HUDEP-2 (cell line): Measurements from ENCODE around the gene CPLX1.
"Not testable (repeated sequence)": the region's sequence is repeated elsewhere in the genome, so short reads cannot be mapped to it uniquely, and the experiment has no call there.

Experiments
- DNase-seq, 76 experiments: peaks; one replicate each; lab custom pipeline; 2025; ENCODE audit not compliant: unreplicated experiment in 76 of 76; lab: John Stamatoyannopoulos, UW

CPLX1 gene

DNA sequence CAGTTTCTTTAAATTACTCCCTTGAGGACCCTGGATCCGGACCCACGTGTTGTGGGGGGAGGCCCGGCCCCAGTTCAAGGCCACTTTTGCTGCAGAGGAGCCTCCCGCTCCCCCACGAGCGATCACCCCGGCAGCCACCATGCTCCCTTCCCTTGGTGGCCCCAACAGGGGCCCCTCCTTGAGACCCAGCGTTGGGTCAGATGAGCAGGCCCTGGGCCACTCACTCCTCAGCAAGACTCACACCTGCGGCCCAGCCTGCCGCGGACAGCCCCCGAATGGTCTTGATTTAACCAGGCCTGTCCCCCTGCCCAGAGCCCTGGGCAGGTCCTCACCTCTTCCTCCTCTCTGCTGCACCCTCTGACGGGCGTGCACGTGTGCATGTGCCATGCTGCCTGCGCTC, 4.3 kb downstream of the CPLX1 start:
- DNase-seq: no peak

GRCh38 chr4:821181-821591, 4.7 kb downstream of the CPLX1 start:
- DNase-seq: no peak

GRCh38 chr4:820230-821172, 5.4 kb downstream of the CPLX1 start:
- no peak for DNase-seq

- DNase-seq: no peak
Observed at GRCh38 chr4:819401-820229, 6.3 kb downstream of the CPLX1 start.

- no peak for DNase-seq
Observed at GRCh38 chr4:818106-818921, 7.6 kb downstream of the CPLX1 start.

- DNase-seq: no peak
Observed at GRCh38 chr4:815464-816146, 10.3 kb downstream of the CPLX1 start.

GRCh38 chr4:814312-814850, 11.5 kb downstream of the CPLX1 start:
- DNase-seq: no peak

GRCh38 chr4:813900-814299, 12.0 kb downstream of the CPLX1 start:
- no peak for DNase-seq

- DNase-seq: no peak
Observed at GRCh38 chr4:808860-809570, 16.9 kb downstream of the CPLX1 start.

DNA sequence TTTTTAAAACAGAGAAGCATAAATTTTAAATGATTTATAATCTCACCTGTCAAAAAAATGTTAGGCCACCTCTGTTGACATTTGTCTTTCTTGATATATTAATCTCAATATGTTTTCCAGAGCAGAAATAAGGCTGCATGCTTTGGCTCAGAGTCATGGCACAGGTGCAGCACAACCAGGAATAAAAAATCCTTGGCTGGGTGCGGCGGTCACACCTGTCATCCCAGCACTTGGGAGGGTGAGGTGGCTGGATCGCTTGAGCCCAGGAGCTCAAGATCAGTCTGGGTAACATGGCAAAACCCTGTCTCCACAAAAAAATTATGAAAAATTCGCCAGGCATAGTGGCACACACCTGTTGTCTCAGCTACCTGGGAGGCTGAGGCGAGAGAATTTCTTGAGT, 18.1 kb downstream of the CPLX1 start:
- DNase-seq: no peak

GRCh38 chr4:806979-807378, 18.9 kb downstream of the CPLX1 start:
- not testable (repeated sequence) for DNase-seq

DNA sequence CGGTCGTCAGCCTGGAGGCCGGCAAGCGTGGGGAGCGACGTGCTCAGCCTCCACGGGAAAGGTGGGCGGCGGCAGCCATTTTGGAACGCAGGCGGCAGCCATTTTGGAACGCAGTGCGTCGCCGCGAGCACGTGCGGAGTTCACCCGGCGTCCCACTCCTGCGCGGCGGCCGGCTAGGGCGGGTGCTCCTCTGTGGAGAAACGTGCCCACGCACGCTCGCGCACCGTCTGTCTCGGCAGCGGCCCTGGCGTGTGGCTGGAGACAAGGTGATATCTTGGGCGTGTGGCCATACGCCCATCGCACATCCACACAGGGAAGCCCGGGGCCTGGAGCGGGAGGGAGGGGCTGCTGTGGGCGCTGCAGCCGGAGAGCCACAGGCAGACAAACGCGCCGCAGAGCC, 21.1 kb downstream of the CPLX1 start:
- no peak for DNase-seq

DNA sequence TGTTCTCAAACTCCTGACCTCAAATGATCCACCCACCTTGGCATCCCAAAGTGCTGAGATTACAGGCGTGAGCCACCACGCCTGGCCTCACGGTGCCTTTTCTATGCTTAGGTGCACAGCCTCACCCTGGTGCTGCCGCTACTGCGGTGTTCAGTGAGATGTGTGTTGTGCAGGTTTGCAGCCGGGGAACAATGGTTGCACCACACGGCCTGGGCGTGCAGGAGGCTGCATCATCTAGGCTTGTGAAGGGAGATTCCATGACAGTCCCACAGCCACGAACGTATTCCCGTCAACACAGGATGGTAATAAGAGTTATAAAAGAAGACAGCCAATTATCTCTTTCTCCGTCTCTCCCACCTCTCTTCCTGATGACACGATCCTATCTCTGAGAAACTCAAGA, 22.0 kb downstream of the CPLX1 start:
- no peak for DNase-seq

DNA sequence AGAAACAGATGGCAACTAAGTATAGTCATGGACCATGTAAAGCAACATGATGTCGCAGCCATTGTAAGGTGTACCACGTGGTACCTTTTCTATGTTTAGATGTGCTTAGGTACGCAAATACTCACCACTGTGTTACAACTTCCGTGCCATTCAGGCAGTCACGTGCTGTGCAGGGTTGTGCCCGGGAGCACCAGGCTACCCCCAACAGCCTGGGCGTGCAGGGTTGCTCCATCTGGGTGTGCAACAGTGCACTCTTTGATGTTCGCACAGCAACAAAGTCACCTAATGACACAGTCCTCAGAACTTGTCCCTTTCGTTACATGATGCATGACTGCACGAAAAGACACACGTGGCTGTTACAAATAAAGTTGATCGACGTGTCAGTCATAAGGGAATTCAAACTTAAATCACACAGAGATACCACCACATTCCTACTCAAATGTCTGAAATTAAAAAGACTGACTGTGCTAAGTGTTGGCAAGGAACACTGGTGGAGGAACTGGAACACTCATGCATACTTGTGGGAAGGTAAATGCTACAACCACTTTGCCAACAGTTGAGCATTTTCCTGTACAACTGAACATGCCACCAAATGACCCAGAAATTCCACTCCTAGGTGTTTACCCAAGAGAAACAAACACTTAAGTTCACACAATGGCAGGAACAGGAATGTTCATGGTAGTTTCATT, 24.3 kb downstream of the CPLX1 start:
- DNase-seq: no peak

GRCh38 chr4:797066-797465, 28.9 kb downstream of the CPLX1 start:
- DNase-seq: no peak

- no peak for DNase-seq
Observed at GRCh38 chr4:796206-796605, 29.7 kb downstream of the CPLX1 start.

GRCh38 chr4:795726-796119, 30.2 kb downstream of the CPLX1 start:
- no peak for DNase-seq

- DNase-seq: no peak
Observed at GRCh38 chr4:794900-795725, 30.8 kb downstream of the CPLX1 start.
